Putamen (tissue), 1 donor: Measurements from ENCODE around the gene GLG1.

Experiments
- DNase-seq: peaks from one replicate; pipeline ENCODE4 v3.0.0-alpha.2; 2016; ENCODE audit warnings: low spot score

Gene GLG1

DNA sequence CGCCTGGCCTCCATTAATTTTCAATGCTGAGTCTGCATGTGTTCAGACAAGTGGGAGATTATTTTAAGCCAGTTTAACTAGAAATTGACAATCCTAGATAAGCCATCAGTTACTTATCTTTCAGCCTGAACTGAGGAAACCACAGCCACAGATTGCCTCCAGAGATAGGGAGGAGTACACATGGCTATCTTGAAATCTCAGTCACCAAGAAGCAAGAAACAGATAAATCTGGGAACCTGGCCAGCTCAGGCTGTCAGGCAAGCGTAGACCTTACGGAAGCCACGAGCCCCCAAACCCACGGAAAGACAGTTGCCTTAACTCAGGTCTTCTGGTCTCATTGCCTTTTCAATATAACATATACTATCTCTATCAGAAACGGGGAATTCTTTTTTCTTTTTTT, 2.0 kb upstream of the GLG1 start:
- no peak for DNase-seq

- DNase-seq = no peak
Observed at GRCh38 chr16:74608381-74608780, 1.5 kb upstream of the GLG1 start.

GRCh38 chr16:74607962-74608356, 1.0 kb upstream of the GLG1 start:
- DNase-seq = no peak

- DNase-seq = no peak
Observed at GRCh38 chr16:74607310-74607961, 522 bp upstream of the GLG1 start.

GRCh38 chr16:74605746-74606520, 981 bp downstream of the GLG1 start:
- no peak for DNase-seq

DNA sequence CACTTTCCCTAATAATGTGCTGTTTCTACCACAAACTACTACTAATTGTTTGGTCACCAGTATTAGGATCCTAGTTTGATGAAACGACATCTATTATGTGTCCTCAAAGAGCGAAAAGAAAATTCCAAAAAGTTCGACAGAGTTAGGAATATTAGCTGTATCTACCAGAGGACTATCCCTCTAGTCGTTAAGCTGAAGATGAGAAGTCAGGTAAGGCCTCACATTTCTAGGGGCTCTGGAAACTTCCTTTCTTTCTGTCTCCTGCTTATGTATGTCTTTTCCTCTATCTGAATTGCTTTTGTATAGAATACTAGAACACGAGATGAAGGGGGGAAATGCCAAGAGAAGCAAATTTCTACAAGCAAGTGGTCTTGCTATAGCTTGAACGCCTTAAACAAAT, 1.6 kb downstream of the GLG1 start:
- DNase-seq = no peak

- no peak for DNase-seq
Observed at GRCh38 chr16:74603848-74604247, 3.1 kb downstream of the GLG1 start.

DNA sequence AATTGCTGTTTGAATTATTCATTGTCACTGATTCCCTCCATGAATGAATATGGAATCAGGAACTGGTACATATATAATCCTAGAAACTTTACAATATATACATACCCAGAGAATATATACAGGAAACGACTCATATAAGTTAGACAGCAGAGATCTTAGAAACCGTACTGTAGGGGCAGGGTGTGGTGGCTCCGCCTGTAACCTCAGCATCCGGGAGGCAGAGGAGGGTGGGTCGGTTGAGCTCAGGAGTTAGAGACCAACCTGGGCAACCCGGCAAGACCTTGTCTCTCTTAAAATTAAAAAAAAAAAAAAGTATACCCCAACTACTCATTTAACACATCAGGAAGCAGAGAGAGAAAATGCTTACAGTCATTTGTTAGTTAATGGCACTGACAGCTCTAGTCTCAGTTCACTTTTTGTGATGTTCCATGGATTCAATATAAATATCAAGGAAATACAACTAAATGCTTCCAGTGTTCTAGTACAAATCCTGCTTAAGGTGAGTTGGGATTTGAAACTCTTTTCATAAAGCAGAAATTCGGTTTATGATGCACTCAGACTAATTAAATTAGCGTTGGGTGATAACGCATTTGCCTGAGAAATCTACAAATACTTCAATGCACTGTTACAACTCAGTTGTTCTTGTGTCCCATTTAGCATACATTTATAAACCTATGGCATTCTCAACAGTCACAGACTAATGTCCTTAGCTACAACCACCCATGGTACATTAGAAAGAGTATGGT, 5.6 kb downstream of the GLG1 start:
- no peak for DNase-seq

GRCh38 chr16:74596586-74596985, 10.3 kb downstream of the GLG1 start:
- no peak for DNase-seq

- DNase-seq = no peak
Observed at GRCh38 chr16:74592847-74593246, 14.1 kb downstream of the GLG1 start.

DNA sequence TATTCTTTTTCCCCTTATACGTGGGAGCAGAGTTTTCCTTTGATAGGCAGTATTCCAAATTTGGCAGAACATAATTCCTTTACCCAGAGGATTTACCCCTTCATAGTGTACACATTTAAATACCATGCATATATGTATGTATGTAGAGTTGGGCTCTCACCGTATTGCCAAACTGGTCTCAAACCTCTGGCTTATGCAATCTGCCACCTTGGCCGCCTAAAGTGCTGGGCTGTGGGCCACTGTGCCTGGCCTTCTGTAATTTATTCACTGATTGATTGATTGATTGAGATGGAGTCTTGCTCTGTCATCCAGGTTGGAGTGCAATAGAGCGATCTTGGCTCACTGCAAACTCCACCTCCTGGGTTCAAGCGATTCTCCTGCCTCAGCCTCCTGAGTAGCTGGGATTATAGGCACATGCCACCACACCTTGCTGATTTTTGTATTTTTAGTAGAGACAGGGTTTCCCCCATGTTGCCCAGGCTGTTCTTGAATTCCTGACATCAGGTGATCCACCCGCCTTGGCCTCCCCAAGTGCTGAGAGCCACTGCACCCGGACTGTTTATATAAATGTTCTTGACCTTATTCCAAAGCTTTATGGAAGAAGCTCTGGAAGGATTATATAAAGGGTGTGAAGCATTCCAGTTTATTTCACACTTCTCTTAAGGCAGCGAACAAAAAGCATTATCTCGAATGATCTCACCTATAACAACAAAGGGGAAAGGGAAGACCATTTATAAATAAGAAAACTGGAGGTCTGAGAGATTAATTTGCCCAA, 14.9 kb downstream of the GLG1 start:
- no peak for DNase-seq

DNA sequence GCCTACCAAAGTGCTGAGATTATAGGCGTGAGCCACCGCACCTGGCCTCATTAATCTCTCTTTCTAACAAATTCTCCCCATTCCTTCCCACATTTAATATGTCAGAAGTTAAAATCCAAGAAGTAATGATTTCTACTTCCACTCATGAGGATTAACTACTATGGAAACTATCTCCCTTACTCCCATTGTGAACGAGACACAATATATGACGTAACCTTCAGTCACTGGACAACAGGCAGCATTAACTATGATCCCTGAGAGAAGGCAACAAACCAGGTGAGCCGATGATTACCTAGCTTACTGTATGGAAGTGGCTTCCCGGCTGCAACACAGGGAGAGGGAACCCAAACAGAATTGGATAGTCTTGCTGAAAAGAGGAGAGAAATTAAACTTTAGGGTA, 20.0 kb downstream of the GLG1 start:
- no peak for DNase-seq

DNA sequence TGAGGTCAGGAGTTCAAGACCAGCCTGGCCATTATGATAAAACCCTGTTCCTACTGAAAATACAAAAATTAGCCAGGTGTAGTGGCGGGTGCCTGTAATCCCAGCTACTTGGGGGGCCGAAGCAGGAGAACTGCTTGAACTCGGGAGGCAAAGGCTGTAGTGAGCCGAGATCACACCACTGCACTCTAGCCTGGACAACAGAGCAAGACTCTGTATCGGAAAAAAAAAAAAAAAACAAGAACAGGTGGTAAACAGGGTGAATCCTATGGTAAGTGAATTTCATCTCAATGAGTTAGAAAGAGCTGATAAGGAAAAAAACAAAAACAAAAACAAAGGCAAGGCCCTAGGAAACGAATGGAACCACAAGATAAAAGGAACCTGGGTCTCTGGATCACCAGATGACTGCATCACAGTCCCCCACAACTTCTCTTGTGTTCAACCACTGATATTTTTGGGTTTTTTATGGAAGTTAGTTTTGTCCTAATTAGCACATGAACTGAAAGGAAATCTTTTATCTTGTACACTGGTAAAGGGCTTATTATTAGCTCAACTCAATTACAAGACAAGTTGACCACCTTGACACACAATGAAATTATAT, 21.0 kb downstream of the GLG1 start:
- DNase-seq = no peak

- DNase-seq = no peak
Observed at GRCh38 chr16:74583926-74584666, 22.8 kb downstream of the GLG1 start.

- DNase-seq = no peak
Observed at GRCh38 chr16:74582970-74583369, 23.9 kb downstream of the GLG1 start.

GRCh38 chr16:74580833-74581232, 26.1 kb downstream of the GLG1 start:
- DNase-seq = no peak

DNA sequence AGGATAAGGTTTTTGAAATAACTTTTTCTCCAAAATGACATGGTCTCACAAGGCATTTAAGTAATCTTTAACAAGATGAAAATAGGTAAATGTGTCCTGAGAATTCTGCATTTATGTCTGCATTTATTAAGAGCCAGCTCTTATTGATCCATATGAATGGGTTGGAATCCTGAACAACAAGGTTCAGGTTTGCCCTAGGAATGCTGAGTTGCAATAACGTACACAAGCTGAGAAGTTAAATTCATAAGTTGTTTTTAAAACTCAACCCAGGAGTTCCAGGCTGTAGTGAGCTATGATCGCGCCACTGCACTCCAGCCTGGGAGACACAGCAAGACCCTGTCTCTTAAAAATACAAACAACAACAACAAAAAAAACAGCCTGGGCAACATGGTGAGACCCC, 28.1 kb downstream of the GLG1 start:
- DNase-seq = no peak

DNA sequence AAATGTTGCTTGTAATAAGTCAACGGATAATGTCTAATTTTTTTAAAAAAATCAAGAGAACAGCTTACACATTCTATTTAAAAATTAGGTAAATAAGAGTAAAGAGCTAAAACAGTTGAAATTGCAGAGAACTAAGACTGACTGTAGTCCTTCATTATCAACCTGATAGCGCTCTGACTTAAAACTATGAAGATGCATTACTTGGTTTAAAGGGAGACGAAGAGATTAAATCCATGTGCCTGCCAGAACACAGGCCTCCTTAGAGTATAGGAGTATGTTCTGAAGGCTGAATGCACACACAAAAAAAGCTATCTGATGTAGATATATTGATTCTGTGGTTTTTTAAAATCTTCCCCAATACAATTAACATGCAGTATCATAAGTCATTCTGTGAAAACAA, 28.5 kb downstream of the GLG1 start:
- no peak for DNase-seq

- no peak for DNase-seq
Observed at GRCh38 chr16:74577882-74578366, 29.0 kb downstream of the GLG1 start.

DNA sequence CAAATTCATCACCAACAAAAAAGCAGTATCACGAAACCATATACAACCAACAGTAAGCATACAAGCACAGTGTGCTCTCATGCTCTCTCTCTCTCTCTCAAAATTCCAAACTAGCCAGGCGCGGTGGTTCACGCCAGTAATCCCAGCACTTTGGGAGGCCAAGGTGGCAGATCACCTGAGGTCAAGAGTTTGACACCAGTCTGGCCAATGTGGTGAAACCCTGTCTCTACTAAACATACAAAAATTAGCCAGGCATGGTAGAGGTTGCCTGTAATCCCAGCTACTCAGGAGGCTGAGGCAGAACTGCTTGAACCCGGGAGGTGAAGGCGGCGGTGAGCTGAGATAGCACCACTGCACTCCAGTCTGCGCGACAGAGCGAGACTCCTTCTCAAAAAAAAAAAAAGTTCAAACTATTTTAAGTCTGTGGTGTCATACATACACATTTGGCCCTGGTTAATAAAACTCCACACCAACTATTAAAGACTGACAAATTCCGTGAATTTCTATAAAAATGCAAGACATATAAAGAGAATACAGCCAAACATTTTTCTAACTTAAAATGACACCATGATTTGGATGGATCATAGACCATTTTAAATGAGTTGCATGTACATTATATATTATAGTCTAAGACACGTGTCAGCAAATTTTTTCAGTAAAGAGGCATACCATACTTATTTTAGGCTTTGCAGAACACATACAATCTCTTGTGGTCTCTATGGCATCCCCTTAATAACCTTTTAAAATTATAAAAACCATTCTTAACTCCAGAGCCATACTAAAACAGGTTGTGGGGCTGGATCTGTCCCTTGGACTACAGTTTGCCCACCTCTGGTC, 30.9 kb downstream of the GLG1 start:
- no peak for DNase-seq
